ENCODE results near the gene IMPA2. TPM values are rescaled to one million over a fixed set of nuclear protein-coding genes. Genes with fewer than 3 reads are reported as not detected.

Gene IMPA2
- total RNA-seq, 4 donors from 2014 or later = 39.5 to 62.7 (median 43.3) TPM

DNA sequence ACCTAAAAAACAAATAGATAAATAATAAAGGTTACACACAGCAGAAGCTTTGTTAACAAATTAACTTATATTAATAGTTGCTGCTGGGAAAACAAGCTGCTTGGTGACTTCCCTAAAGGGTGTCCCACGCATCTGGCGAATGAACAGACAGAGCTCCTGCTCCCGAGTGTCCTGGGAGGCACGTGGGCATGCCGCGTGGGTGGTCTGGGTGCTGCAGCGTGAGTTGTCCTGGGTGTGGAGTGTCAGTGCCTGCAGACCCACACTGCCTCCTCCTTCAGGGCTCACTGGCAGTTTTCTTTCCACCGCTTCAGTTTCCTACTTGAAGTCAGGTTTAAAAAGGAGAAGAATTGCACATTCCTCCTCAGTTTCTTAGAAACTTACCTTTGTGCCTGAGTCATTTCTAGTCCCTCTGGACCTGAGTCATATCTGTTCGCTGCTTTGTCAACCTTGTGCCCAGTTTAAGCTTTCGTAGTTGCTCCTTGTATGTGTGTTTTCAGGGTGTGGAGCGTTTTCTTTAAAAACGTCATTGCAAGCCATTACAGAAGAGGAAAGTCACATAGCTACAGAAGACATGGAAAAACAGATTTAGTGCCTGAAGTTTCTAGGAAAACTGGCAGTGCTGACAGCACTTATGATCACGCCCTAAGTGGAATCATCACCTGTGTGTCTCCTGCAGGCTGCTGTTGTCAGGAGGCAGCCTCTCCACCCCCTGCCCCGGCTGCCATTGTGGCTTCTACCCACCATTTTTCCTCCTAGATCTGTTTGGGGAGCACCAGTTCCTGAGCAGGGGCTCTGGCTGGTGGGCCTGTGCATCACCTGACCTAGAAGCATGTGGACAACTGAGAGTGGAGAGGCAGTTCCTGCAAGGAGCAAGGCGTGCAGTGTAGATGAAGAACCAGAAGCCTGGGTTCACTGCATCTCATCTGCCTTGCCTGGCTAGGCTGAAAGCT, 24.5 kb downstream of the IMPA2 start:
- TF ChIP-seq, protein P1, sequence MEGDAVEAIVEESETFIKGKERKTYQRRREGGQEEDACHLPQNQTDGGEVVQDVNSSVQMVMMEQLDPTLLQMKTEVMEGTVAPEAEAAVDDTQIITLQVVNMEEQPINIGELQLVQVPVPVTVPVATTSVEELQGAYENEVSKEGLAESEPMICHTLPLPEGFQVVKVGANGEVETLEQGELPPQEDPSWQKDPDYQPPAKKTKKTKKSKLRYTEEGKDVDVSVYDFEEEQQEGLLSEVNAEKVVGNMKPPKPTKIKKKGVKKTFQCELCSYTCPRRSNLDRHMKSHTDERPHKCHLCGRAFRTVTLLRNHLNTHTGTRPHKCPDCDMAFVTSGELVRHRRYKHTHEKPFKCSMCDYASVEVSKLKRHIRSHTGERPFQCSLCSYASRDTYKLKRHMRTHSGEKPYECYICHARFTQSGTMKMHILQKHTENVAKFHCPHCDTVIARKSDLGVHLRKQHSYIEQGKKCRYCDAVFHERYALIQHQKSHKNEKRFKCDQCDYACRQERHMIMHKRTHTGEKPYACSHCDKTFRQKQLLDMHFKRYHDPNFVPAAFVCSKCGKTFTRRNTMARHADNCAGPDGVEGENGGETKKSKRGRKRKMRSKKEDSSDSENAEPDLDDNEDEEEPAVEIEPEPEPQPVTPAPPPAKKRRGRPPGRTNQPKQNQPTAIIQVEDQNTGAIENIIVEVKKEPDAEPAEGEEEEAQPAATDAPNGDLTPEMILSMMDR (IDR thresholded peaks at IDR 0.05; ENCODE audit: low read depth) = no peak

DNA sequence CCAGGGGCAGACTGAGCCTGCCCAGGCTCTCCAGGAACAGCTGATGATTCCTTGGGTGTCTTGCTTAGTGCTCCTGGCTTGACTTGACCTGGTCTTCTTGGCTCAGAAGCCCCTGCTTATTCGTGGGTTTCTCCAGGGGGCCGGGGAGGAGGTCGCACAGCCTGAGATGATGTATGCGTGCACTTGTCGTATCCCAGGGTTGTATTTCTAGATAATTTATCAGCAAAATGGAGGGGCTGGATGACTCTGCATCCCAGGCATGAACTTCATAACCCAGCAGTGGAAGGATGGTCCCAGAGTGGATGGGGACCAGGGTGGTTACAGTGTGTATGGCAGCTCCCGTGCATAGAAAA, 25.2 kb downstream of the IMPA2 start:
- TF ChIP-seq, protein P1 (IDR thresholded peaks at IDR 0.05; ENCODE audit: low read depth) = no peak

DNA sequence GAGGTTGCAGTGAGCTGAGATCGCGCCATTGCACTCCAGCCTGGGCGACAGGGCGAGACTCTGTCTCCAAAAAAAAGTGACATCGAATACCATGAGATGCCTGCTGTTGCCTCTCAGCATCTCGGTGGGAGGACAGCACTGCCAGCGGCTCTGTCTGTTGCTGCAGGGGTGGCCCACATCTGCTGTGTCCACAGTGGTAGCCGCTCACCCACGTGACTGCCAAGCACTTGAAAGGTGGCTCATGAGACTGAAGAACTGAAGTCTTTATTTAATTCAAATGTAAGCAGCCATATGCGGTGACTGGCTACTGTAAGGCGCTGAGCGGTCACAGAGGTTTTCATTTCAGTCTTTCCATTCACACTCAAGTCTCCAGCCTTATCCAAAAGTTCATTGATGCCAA, 25.8 kb downstream of the IMPA2 start:
- TF ChIP-seq, protein P1 (IDR thresholded peaks at IDR 0.05; ENCODE audit: low read depth) = no peak

DNA sequence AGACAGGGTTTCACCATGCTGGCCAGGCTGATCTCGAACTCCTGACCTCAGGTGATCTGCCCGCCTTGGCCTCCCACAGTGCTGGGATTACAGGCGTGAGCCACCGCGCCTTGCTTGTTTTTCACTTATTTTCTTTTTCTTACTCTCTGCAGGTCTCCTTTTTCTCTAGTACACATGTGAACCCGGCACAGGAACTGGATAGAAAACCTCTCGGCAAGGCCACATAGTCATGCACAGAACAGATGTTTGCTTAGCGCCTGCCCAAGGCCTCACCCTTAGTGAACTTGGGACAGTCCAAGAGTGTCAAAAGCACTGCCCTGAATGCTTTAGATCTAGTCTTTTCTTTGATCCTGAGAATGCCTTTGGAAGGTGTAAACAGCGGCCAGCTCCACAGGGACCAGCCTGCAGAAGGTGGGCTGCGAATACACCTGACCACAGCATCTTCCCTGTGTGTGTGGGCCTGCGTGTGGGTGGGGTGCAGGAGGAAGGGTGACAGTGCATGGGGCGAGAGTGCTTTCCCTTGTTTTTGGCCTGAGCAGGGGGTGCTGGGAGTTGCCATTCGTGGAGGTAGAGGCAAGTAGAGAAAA, 27.0 kb downstream of the IMPA2 start:
- TF ChIP-seq, protein P1 (IDR thresholded peaks at IDR 0.05; ENCODE audit: low read depth) = no peak

DNA sequence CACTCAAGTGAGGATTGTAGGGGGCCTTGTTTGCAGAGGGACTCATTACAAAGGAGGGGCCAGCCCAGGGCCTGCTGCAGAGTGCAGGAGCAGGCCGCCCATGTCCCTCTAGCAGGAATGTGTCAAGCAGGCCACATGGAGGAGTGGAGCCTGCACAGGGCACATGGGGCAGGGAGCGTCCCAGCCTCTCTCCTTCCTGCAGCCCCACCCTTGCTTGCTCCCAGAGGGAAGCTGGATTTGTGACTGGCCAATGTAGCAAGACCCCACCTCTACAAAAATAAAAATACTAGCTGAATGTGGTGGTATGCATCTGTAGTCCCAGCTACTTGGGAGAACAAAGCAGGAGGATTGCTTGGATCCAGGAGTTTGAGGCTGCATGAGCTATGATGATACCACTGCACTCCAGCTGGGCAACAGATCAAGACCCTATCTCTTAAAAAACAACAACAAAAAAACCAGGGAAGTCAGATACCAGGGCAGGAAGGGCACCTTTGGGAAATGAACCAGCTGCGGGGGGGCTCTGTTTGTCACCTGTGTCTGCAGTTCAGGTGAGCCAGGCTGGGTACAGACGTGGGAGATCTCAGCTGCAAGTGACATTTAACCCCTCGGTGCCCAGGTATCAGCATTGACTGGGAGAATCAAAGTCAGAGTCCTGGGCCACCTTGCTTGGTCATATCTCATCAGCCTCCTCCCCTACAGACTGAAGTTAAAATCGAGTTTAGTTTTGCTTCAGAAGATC, 27.7 kb downstream of the IMPA2 start:
- TF ChIP-seq, protein P1 (IDR thresholded peaks at IDR 0.05; ENCODE audit: low read depth) = no peak

DNA sequence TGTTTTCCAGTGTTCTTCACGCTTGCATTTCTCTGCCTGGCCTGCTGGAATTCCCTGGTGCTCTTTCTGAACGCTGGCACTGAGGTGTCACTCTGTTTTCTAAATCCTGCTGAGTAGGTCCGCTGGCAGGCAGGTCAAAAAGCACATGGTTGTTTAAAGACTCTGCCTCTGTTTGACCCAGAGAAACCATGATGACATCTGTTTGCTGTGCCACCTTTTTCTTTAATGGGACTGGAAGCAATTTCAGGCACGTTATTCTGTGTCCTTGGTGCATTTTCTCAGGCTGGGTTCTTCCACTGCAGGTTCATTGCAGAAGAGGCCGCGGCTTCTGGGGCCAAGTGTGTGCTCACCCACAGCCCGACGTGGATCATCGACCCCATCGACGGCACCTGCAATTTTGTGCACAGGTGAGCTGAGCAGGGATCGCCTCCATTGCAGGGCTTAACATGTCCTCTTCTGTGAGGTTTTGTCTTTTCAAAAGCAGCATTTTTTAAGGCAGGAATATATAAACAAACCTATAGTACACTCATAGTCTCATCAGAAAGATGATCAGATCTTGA, 28.4 kb downstream of the IMPA2 start:
- TF ChIP-seq, protein P1 (IDR thresholded peaks at IDR 0.05; ENCODE audit: low read depth) = no peak
